Measurements from ENCODE around the gene PMS2.
"Not testable (repeated sequence)": the region's sequence is repeated elsewhere in the genome, so short reads cannot be mapped to it uniquely, and the experiment has no call there.

- TF ChIP-seq CTCF, POLR2A (IDR thresholded peaks at IDR 0.05): not testable (repeated sequence)
These were observed 1.5 kb upstream of the PMS2 start for GRCh38 chr7:6010370-6010769.

All from upper lobe of left lung (tissue), 4 donors.